HCT116 (cell line): ENCODE data around the gene DDX39A. TPM values are rescaled to one million over a fixed set of nuclear protein-coding genes. Genes with fewer than 3 reads are reported as not detected.

ENCODE experiments used
- ATAC-seq: fragments of 200-7000 bp; cut with Tn5 transposase; 2 replicates; pipeline ENCODE4 v1.9.1; 2020; ENCODE audit warnings: mild to moderate bottlenecking, moderate library complexity
- BruUV-seq: library from RNA; stranded (reverse); fragments of 400-500 nt; replicated peaks from 2 replicates; lab custom pipeline; 2021; lab: Mats Ljungman, UMichigan
- CTCF ChIA-PET: fragments of 300-600 bp; sonication (Branson Sonifier 250); formaldehyde crosslinking; loops from one replicate; lab custom pipeline; 2021; ENCODE audit warnings: antibody characterized with exemption; lab: Charles Lee
- POLR2A ChIA-PET: fragments of 300-600, 350-600 bp; sonication (Branson Sonifier 250); formaldehyde crosslinking; loops from one replicate; lab custom pipeline; 2021; ENCODE audit warnings: antibody characterized with exemption; lab: Charles Lee
- RAD21 ChIA-PET, 2 experiments: fragments of 300-600 bp; sonication (Branson Sonifier 250); formaldehyde crosslinking; loops; one replicate each; lab custom pipeline; 2023; ENCODE audit warnings: low total read pairs in 2 of 2; ENCODE audit not compliant: uncharacterized antibody in 2 of 2, unreplicated experiment in 2 of 2, low non-redundant PET in 1 of 2; lab: Charles Lee
- DNase-seq: peaks from one replicate; pipeline ENCODE4 v3.0.0-alpha.2; 2010; ENCODE audit warnings: low read depth, low spot score
- H2AFZ ChIP-seq: fragments of 200-600 bp; shearing (Covaris generic), sonication (generic); 2 replicates; pipeline ENCODE4 v1.6.1; 2017; ENCODE audit warnings: low read depth, mixed run types, mixed read lengths, antibody characterized with exemption, low read length; ENCODE audit not compliant: poor library complexity, severe bottlenecking
- H3K27ac ChIP-seq: 2 replicates; pipeline ENCODE4 v1.5.1; 2012; ENCODE audit warnings: low read depth, low read length
- H3K27me3 ChIP-seq: fragments of 200-600 bp; sonication (generic); 2 replicates; pipeline ENCODE4 v1.6.1; 2016; ENCODE audit warnings: mixed run types, low read length, mixed read lengths; ENCODE audit not compliant: insufficient read depth
- H3K36me3 ChIP-seq, 2 experiments: fragments of 200-500 bp in 1 of 2; fragments of 200-600 bp in 1 of 2; sonication (Bioruptor generic) in 1 of 2; sonication (generic) in 1 of 2; 2 replicates each; pipeline versions ENCODE4 v1.5.1 to v1.6.1; 2014 to 2016; ENCODE audit warnings: low read length in 2 of 2, inconsistent platforms in 1 of 2, mixed read lengths in 1 of 2, mixed run types in 1 of 2; ENCODE audit not compliant: insufficient read depth in 2 of 2, control insufficient read depth in 1 of 2
- H3K4me1 ChIP-seq, 2 experiments: fragments of 200-600 bp in 1 of 2; sonication (generic) in 1 of 2; 2 replicates each; pipeline versions ENCODE4 v1.5.1 to v1.6.1; 2012 to 2017; ENCODE audit warnings: low read length in 2 of 2, inconsistent platforms in 1 of 2, mild to moderate bottlenecking in 1 of 2, mixed read lengths in 1 of 2, mixed run types in 1 of 2, moderate library complexity in 1 of 2; ENCODE audit not compliant: insufficient read depth in 2 of 2, control insufficient read depth in 1 of 2
- H3K4me2 ChIP-seq: fragments of 200-600 bp; sonication (generic); 2 replicates; pipeline ENCODE4 v1.6.1; 2017; ENCODE audit warnings: mixed run types, low read length, mixed read lengths
- H3K4me3 ChIP-seq, 2 experiments: fragments of 200-600 bp in 1 of 2; sonication (generic) in 1 of 2; replicated peaks in 1 of 2; 2 replicates each; pipeline ENCODE4 v1.5.1; 2011 to 2016; ENCODE audit warnings: low read length in 2 of 2, control low read depth in 1 of 2, low read depth in 1 of 2, mild to moderate bottlenecking in 1 of 2, mixed read lengths in 1 of 2, mixed run types in 1 of 2
- H3K79me2 ChIP-seq: fragments of 200-600 bp; sonication (generic); 2 replicates; pipeline ENCODE4 v1.6.1; 2017; ENCODE audit warnings: mild to moderate bottlenecking, mixed run types, low read length, moderate library complexity, mixed read lengths; ENCODE audit not compliant: insufficient read depth
- H3K9ac ChIP-seq: fragments of 200-600 bp; sonication (generic); 2 replicates; pipeline ENCODE4 v1.6.1; 2016; ENCODE audit warnings: low read length, mixed read lengths
- H3K9me2 ChIP-seq: fragments of 200-600 bp; sonication (generic), shearing (Covaris generic); 2 replicates; pipeline ENCODE4 v1.6.1; 2017; ENCODE audit warnings: mixed run types, mild to moderate bottlenecking, moderate library complexity; ENCODE audit not compliant: insufficient read depth
- H3K9me3 ChIP-seq, 2 experiments: fragments of 200-500 bp in 1 of 2; fragments of 200-600 bp in 1 of 2; sonication (Bioruptor generic) in 1 of 2; sonication (generic) in 1 of 2; 2 replicates each; pipeline ENCODE4 v1.6.1; 2014 to 2017; ENCODE audit warnings: low read length in 2 of 2, mixed read lengths in 2 of 2, inconsistent platforms in 1 of 2, low read depth in 1 of 2, mild to moderate bottlenecking in 1 of 2, mixed run types in 1 of 2, moderate library complexity in 1 of 2; ENCODE audit not compliant: control insufficient read depth in 1 of 2, insufficient read depth in 1 of 2
- H4K20me1 ChIP-seq: fragments of 200-600 bp; sonication (generic), shearing (Covaris generic); 2 replicates; pipeline ENCODE4 v1.6.1; 2017; ENCODE audit warnings: mixed run types, mild to moderate bottlenecking, moderate library complexity; ENCODE audit not compliant: insufficient read depth
- ELF1 ChIP-seq: IDR thresholded peaks from 2 replicates; pipeline ENCODE4 v1.6.1; 2012; ENCODE audit warnings: low read depth, borderline replicate concordance
- EZH2 ChIP-seq: fragments of 200-600 bp; sonication (generic); IDR thresholded peaks from 2 replicates; pipeline ENCODE4 v1.6.1; 2017; ENCODE audit warnings: antibody characterized with exemption, mixed run types
- MAX ChIP-seq: IDR thresholded peaks from 2 replicates; pipeline ENCODE4 v1.6.1; 2012
- RAD21 ChIP-seq: IDR thresholded peaks from 2 replicates; pipeline ENCODE4 v1.6.1; 2012; ENCODE audit warnings: low read depth, mild to moderate bottlenecking
- SRF ChIP-seq: IDR thresholded peaks from 2 replicates; pipeline ENCODE4 v1.6.1; 2012; ENCODE audit warnings: low read depth
- TCF7L2 ChIP-seq: IDR thresholded peaks from 2 replicates; pipeline ENCODE4 v1.7.0; 2011; ENCODE audit warnings: borderline replicate concordance, inconsistent platforms; ENCODE audit not compliant: insufficient read depth, insufficient read length; ENCODE audit errors: extremely low read depth
- YY1 ChIP-seq: IDR thresholded peaks from 2 replicates; pipeline ENCODE4 v1.6.1; 2011; ENCODE audit warnings: low read length, low read depth, moderate library complexity, mild to moderate bottlenecking; ENCODE audit not compliant: insufficient replicate concordance; ENCODE audit errors: extremely low read depth
- ZBTB33 ChIP-seq: IDR thresholded peaks from 2 replicates; pipeline ENCODE4 v1.6.1; 2011; ENCODE audit warnings: mild to moderate bottlenecking, low read length, moderate library complexity; ENCODE audit not compliant: insufficient replicate concordance; ENCODE audit errors: extremely low read depth
- intact Hi-C: fragments of 100-400 bp; cut with micrococcal nuclease; formaldehyde crosslinking; loops from 2 replicates; pipeline ENCODE4 v1.10.0; 2022
- total RNA-seq: library from RNA; stranded (reverse); gene quantifications from one replicate; pipeline ENCODE4 v1.2.1, GENCODE V29; 2021; ENCODE audit not compliant: unreplicated experiment

DDX39A gene
- total RNA-seq, 1 experiment from 2014 or later, result 152 TPM

- ATAC-seq, result no peak
- RAD21 ChIA-PET, result no interaction called here
- Histone ChIP-seq H4K20me1 (no peaks in the 10 kb centered on the region), H3K9me3 (no peaks in the 10 kb centered on the region), H3K4me1 (peaks cover 10 to 27% of the 10 kb centered on the region in 2 experiments), H3K4me2 (no peak overlapping the region), H3K4me3 (no peak overlapping the region), H3K36me3 (no peaks in the 10 kb centered on the region), H3K27ac (no peak overlapping the region), H3K9ac (no peak overlapping the region), H2AFZ (no peak overlapping the region), H3K27me3 (no peaks in the 10 kb centered on the region), H3K79me2 (no peaks in the 10 kb centered on the region), H3K9me2 (no peaks in the 10 kb centered on the region)
- intact Hi-C loops, result no loop called here
- POLR2A ChIA-PET, result no interaction called here
- BruUV-seq, result no TSS peak
- CTCF ChIA-PET, result no interaction called here
- TF ChIP-seq ELF1, result no peak
- TF ChIP-seq MAX, result no peak
- TF ChIP-seq EZH2, result no peak
- TF ChIP-seq ZBTB33, result no peak
- TF ChIP-seq TCF7L2, result no peak
- TF ChIP-seq RAD21, result no peak
- TF ChIP-seq SRF, result no peak
- no peak for TF ChIP-seq YY1
- no peak for DNase-seq
Measured at GRCh38 chr19:14370940-14371280, 48.2 kb downstream of the DDX39A start.
